ENCODE data around the gene CEBPZOS.
"Not testable (repeated sequence)": the region's sequence is repeated elsewhere in the genome, so short reads cannot be mapped to it uniquely, and the experiment has no call there.

DNA sequence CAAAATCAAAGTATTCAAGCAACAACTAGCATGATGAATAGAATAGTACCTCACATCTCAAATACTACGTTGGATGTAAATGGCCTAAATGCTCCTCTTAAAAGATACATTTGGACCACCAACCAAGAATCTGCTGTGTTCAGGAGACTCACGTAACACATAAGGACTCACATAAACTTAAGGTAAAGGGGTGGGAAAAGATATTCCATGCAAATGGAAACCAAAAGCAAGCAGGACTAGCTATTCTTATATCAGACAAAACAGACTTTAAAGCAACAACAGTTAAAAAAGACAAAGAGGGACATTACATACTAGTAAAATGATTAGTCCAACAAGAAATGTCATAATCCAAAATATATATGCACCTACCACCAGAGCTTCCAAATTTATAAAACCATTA is 10.5 kb downstream of the CEBPZOS start:
- TF ChIP-seq YY1 (IDR thresholded peaks at IDR 0.05); RAD21 (IDR thresholded peaks at IDR 0.05); GABPA (IDR thresholded peaks at IDR 0.05 in 1 of 2, conservative IDR thresholded peaks at IDR 0.05 in 1 of 2); EGR1 (IDR thresholded peaks at IDR 0.05; ENCODE audit: low read depth in 2 of 2); SP1 (IDR thresholded peaks at IDR 0.05); RXRA (IDR thresholded peaks at IDR 0.05); NR2F2 (IDR thresholded peaks at IDR 0.05): not testable (repeated sequence)
- TF ChIP-seq, protein P1, sequence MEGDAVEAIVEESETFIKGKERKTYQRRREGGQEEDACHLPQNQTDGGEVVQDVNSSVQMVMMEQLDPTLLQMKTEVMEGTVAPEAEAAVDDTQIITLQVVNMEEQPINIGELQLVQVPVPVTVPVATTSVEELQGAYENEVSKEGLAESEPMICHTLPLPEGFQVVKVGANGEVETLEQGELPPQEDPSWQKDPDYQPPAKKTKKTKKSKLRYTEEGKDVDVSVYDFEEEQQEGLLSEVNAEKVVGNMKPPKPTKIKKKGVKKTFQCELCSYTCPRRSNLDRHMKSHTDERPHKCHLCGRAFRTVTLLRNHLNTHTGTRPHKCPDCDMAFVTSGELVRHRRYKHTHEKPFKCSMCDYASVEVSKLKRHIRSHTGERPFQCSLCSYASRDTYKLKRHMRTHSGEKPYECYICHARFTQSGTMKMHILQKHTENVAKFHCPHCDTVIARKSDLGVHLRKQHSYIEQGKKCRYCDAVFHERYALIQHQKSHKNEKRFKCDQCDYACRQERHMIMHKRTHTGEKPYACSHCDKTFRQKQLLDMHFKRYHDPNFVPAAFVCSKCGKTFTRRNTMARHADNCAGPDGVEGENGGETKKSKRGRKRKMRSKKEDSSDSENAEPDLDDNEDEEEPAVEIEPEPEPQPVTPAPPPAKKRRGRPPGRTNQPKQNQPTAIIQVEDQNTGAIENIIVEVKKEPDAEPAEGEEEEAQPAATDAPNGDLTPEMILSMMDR (IDR thresholded peaks at IDR 0.05; ENCODE audit: low read depth, low read length, missing input control), result not testable (repeated sequence)
- TF ChIP-seq, protein P2, sequence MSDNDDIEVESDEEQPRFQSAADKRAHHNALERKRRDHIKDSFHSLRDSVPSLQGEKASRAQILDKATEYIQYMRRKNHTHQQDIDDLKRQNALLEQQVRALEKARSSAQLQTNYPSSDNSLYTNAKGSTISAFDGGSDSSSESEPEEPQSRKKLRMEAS (IDR thresholded peaks at IDR 0.05), result not testable (repeated sequence)
- TF ChIP-seq, protein P3, sequence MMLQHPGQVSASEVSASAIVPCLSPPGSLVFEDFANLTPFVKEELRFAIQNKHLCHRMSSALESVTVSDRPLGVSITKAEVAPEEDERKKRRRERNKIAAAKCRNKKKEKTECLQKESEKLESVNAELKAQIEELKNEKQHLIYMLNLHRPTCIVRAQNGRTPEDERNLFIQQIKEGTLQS (IDR thresholded peaks at IDR 0.05), result not testable (repeated sequence)

All from liver (tissue), 3 donors.